Measurements from ENCODE around the gene POLR1E.

- no peak for TF ChIP-seq GATA2 (IDR thresholded peaks at IDR 0.05; ENCODE audit: low read depth, low read length)
- no peak for TF ChIP-seq GATA3 (IDR thresholded peaks at IDR 0.05; ENCODE audit: low read depth, low read length)
Measured at GRCh38 chr9:37476930-37477329, 8.8 kb upstream of the POLR1E start.
